Thyroid gland (tissue), 4 donors: ENCODE measurements around the gene HDDC3.

Experiments used
- CTCF ChIP-seq, 6 experiments: fragments of 200-600 bp in 3 of 6; fragments of 450-650 bp in 3 of 6; sonication (generic) in 3 of 6; IDR thresholded peaks; one replicate each; pipeline ENCODE4 v1.5.1; 2016 to 2019; ENCODE audit warnings: antibody characterized with exemption in 6 of 6, mild to moderate bottlenecking in 2 of 6, inconsistent platforms in 1 of 6, moderate library complexity in 1 of 6
- POLR2A ChIP-seq, 2 donors: fragments of 450-650 bp; IDR thresholded peaks; one replicate each; pipeline ENCODE4 v1.6.1; 2017; ENCODE audit warnings: antibody characterized with exemption in 2 of 2, mild to moderate bottlenecking in 2 of 2, moderate library complexity in 1 of 2

DNA sequence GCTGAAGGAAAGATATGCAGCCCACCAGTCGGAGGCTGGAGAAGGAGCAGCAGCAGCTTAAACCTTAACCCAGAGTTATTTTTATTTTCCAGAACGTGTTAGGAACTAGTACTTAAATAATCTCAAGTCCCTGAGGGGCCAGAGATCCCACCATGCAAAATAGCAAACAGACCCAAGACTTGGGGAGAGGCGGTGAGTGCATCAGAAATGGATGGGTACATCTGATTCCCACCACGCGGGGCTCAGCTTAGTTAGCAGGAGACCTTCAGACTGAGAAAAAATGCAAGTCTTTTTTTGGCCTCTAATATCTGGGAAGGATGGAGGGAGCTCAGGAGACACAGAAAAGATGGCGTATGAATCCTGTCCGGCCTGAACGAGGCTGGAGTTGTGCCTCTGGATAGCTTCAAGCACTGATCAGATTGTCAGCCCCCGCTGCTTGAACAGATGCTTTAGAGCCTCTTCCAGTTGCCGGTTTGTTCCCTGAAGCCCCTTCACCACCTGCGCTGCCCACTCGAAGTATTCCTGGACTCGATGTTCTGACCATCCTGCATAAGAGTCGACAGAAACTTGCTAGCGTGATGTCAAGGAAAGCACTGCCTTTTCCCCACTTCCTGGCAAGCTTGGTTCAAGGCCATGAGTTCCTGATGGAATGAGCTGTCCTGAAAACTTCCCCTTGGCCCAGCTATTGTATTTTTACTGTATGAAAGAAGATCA is 1.3 kb downstream of the HDDC3 start:
- TF ChIP-seq CTCF (IDR thresholded peaks at IDR 0.05), result no peak
- no peak for TF ChIP-seq POLR2A (IDR thresholded peaks at IDR 0.05)
